H9 (cell line): ENCODE results near the gene HSD17B2. TPM values are rescaled to one million over a fixed set of nuclear protein-coding genes. Genes with fewer than 3 reads are reported as not detected.
"Not testable (repeated sequence)": the region's sequence is repeated elsewhere in the genome, so short reads cannot be mapped to it uniquely, and the experiment has no call there.

Source experiments
- DNase-seq: peaks from one replicate; pipeline ENCODE4 v3.0.0-alpha.2; 2017
- H2AFZ ChIP-seq: one replicate; pipeline ENCODE4 v1.6.1; 2013; ENCODE audit warnings: mild to moderate bottlenecking, low read length, control low read depth, moderate library complexity
- H2AK5ac ChIP-seq: 2 replicates; pipeline ENCODE4 v1.6.1; 2013; ENCODE audit warnings: low read length, control low read depth, mixed read lengths; ENCODE audit not compliant: insufficient read length
- H2BK120ac ChIP-seq: one replicate; pipeline ENCODE4 v1.6.1; 2013; ENCODE audit warnings: low read depth, mild to moderate bottlenecking, low read length, control low read depth, inconsistent platforms; ENCODE audit not compliant: poor library complexity, severe bottlenecking
- H2BK12ac ChIP-seq: 2 replicates; pipeline ENCODE4 v1.6.1; 2013; ENCODE audit warnings: low read length, control low read depth, mixed read lengths, low read depth; ENCODE audit not compliant: insufficient read length
- H2BK15ac ChIP-seq: 2 replicates; pipeline ENCODE4 v1.6.1; 2013; ENCODE audit warnings: low read depth, low read length, control low read depth
- H2BK20ac ChIP-seq: one replicate; pipeline ENCODE4 v1.6.1; 2013; ENCODE audit warnings: low read depth, mild to moderate bottlenecking, low read length, control low read depth, inconsistent platforms; ENCODE audit not compliant: poor library complexity, severe bottlenecking
- H2BK5ac ChIP-seq: 2 replicates; pipeline ENCODE4 v1.6.1; 2013; ENCODE audit warnings: low read length, control low read depth, mixed read lengths; ENCODE audit not compliant: insufficient read length
- H3K14ac ChIP-seq: 2 replicates; pipeline ENCODE4 v1.6.1; 2013; ENCODE audit warnings: low read length, control low read depth; ENCODE audit not compliant: insufficient read depth
- H3K18ac ChIP-seq: 2 replicates; pipeline ENCODE4 v1.6.1; 2013; ENCODE audit warnings: low read depth, mild to moderate bottlenecking, mixed read lengths, low read length, control low read depth; ENCODE audit not compliant: insufficient read length
- H3K23ac ChIP-seq: 2 replicates; pipeline ENCODE4 v1.6.1; 2013; ENCODE audit warnings: low read length, control low read depth, mixed read lengths, low read depth; ENCODE audit not compliant: insufficient read length
- H3K23me2 ChIP-seq: 2 replicates; pipeline ENCODE4 v1.6.1; 2013; ENCODE audit warnings: low read depth, mild to moderate bottlenecking, mixed read lengths, low read length, control low read depth; ENCODE audit not compliant: insufficient read length, poor library complexity, severe bottlenecking
- H3K27ac ChIP-seq: 2 replicates; pipeline ENCODE4 v1.5.1; 2013; ENCODE audit warnings: low read length, control low read depth, mixed read lengths, low read depth; ENCODE audit not compliant: insufficient read length
- H3K27me3 ChIP-seq: 2 replicates; pipeline ENCODE4 v1.6.1; 2013; ENCODE audit warnings: low read length, control low read depth, inconsistent platforms; ENCODE audit not compliant: insufficient read depth
- H3K4ac ChIP-seq: 2 replicates; pipeline ENCODE4 v1.6.1; 2013; ENCODE audit warnings: low read depth, mild to moderate bottlenecking, control low read depth, inconsistent platforms, low read length, moderate library complexity
- H3K4me1 ChIP-seq: 2 replicates; pipeline ENCODE4 v1.6.1; 2013; ENCODE audit warnings: low read length, control low read depth, inconsistent platforms; ENCODE audit not compliant: insufficient read depth
- H3K4me2 ChIP-seq: 2 replicates; pipeline ENCODE4 v1.6.1; 2013; ENCODE audit warnings: low read length, control low read depth, mixed read lengths; ENCODE audit not compliant: insufficient read length, insufficient read depth
- H3K56ac ChIP-seq: 2 replicates; pipeline ENCODE4 v1.6.1; 2013; ENCODE audit warnings: low read depth, mild to moderate bottlenecking, mixed read lengths, low read length, control low read depth; ENCODE audit not compliant: insufficient read length
- H3K79me1 ChIP-seq: 2 replicates; pipeline ENCODE4 v1.6.1; 2013; ENCODE audit warnings: low read depth, mild to moderate bottlenecking, moderate library complexity, low read length, control low read depth, inconsistent platforms; ENCODE audit not compliant: insufficient read depth, poor library complexity, severe bottlenecking
- H3K79me2 ChIP-seq: 2 replicates; pipeline ENCODE4 v1.6.1; 2013; ENCODE audit warnings: low read length, control low read depth, inconsistent platforms; ENCODE audit not compliant: insufficient read depth
- H3K9ac ChIP-seq: 2 replicates; pipeline ENCODE4 v1.6.1; 2013; ENCODE audit warnings: low read length, control low read depth, mixed read lengths; ENCODE audit not compliant: insufficient read length; ENCODE audit errors: extremely low read depth
- H3K9me3 ChIP-seq: one replicate; pipeline ENCODE4 v1.6.1; 2013; ENCODE audit warnings: low read depth, low read length, inconsistent platforms; ENCODE audit not compliant: control insufficient read depth
- H3T11ph ChIP-seq: one replicate; pipeline ENCODE4 v1.6.1; 2013; ENCODE audit warnings: mild to moderate bottlenecking, low read length, control low read depth, inconsistent platforms
- H4K20me1 ChIP-seq: one replicate; pipeline ENCODE4 v1.6.1; 2013; ENCODE audit not compliant: control insufficient read depth, insufficient read length, insufficient read depth
- H4K5ac ChIP-seq: 2 replicates; pipeline ENCODE4 v1.6.1; 2013; ENCODE audit warnings: low read depth, mild to moderate bottlenecking, mixed read lengths, low read length, control low read depth; ENCODE audit not compliant: insufficient read length
- H4K8ac ChIP-seq: replicated peaks from 2 replicates; pipeline ENCODE4 v1.6.1; 2013; ENCODE audit warnings: low read length, control low read depth, mixed read lengths, low read depth; ENCODE audit not compliant: insufficient read length
- H4K91ac ChIP-seq: 2 replicates; pipeline ENCODE4 v1.6.1; 2013; ENCODE audit warnings: low read depth, mild to moderate bottlenecking, moderate library complexity, mixed read lengths, low read length, control low read depth; ENCODE audit not compliant: insufficient read length
- H3K27ac Mint-ChIP-seq, 3 experiments: 2 replicates in 2 of 3; 3 replicates in 1 of 3; pipeline ENCODE4 v1.8.0; 2020 to 2021; ENCODE audit warnings: mixed read lengths in 3 of 3, mild to moderate bottlenecking in 1 of 3, moderate library complexity in 1 of 3
- H3K27me3 Mint-ChIP-seq: 2 replicates; pipeline ENCODE4 v1.8.0; 2021; ENCODE audit warnings: low read depth, mild to moderate bottlenecking, moderate library complexity, mixed read lengths
- H3K36me3 Mint-ChIP-seq, 3 experiments: 2 replicates in 2 of 3; 3 replicates in 1 of 3; pipeline ENCODE4 v1.8.0; 2020 to 2021; ENCODE audit warnings: low read depth in 3 of 3, mixed read lengths in 3 of 3; ENCODE audit not compliant: insufficient read depth in 1 of 3
- H3K4me1 Mint-ChIP-seq, 2 experiments: 2 replicates each; pipeline ENCODE4 v1.8.0; 2020; ENCODE audit warnings: mixed read lengths in 2 of 2
- H3K4me3 Mint-ChIP-seq, 2 experiments: 2 replicates in 1 of 2; 3 replicates in 1 of 2; pipeline ENCODE4 v1.8.0; 2020 to 2021; ENCODE audit warnings: mild to moderate bottlenecking in 2 of 2, mixed read lengths in 2 of 2, moderate library complexity in 1 of 2
- H3K9me3 Mint-ChIP-seq, 2 experiments: 2 replicates in 1 of 2; 3 replicates in 1 of 2; pipeline ENCODE4 v1.8.0; 2020; ENCODE audit warnings: mild to moderate bottlenecking in 2 of 2, mixed read lengths in 2 of 2, moderate library complexity in 1 of 2
- WGBS: extraction: QIAGEN DNeasy Blood & Tissue Kit; methylation state at CpG from one replicate; pipeline ENCODE4 v1.1.7; 2013; ENCODE audit warnings: missing lambda C conversion rate, low lambda C conversion rate, mixed read lengths; ENCODE audit not compliant: insufficient read length; ENCODE audit errors: extremely low coverage; 5-methylcytosine and 5-hydroxymethylcytosine counted together
- total RNA-seq: library from RNA; stranded (reverse); gene quantifications from 2 replicates; pipeline ENCODE4 v1.2.1, GENCODE V29; 2021
- TF ChIP-seq, protein P1 (sequence below): fragments of 200-600 bp; sonication (generic); conservative IDR thresholded peaks from 3 replicates; pipeline ENCODE4 v1.8.0; 2021; ENCODE audit warnings: antibody characterized with exemption, mild to moderate bottlenecking

Gene HSD17B2
- total RNA-seq, 1 experiment from 2014 or later = not detected

DNA sequence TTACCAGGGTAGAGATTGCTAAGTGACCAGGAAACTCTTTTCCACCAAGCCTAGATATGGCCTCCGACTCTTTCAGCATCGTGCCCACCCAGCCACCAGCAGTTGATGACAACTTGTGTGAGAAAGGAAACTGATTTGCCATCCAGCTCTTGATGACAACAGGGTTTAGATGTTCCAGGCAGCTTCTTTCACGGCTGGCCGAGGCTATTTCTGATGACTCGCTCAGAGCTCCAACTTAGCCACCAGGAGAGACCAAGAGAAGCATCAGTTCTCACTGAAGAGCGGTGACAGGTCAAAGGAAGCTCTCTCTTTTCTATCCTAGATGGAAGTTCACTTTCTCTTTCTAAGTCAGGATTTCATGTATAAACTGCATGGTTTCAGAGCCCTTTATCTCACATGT, 73.7 kb downstream of the HSD17B2 start:
- no CpG with 5 or more reads among the region's 6 CpGs for WGBS

DNA sequence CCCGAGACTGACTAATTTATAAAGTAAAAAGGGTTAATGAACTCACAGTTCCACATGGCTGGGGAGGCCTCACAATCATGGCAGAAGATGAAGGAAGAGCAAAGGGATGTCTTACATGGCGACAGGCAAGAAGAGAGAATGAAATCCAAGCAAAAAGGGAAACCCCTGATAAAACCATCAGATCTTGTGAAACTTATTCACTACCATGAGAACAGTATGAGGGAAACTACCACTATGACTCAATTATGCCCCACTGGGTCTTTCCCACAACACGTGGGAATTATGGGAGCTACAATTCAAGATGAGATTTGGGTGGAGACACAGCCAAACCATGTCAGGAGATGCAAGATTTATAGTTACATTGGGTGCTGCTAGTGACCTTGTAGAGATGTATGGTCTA, 74.2 kb downstream of the HSD17B2 start:
- H2BK20ac ChIP-seq, H3K23me2 ChIP-seq, H3K4me1 Mint-ChIP-seq, H3K36me3 Mint-ChIP-seq, H3K4me1 ChIP-seq, H2BK15ac ChIP-seq, H3K14ac ChIP-seq, H2BK12ac ChIP-seq, H3K9ac ChIP-seq, H3K9me3 Mint-ChIP-seq, H4K8ac ChIP-seq, H4K91ac ChIP-seq, DNase-seq, H2BK120ac ChIP-seq, H3K18ac ChIP-seq, H4K20me1 ChIP-seq, H3K56ac ChIP-seq, H3K9me3 ChIP-seq, H3K4me3 Mint-ChIP-seq, H2AFZ ChIP-seq, H3K27me3 ChIP-seq, H3K27ac ChIP-seq, H3K23ac ChIP-seq, H3K4me2 ChIP-seq, H3T11ph ChIP-seq, H3K4ac ChIP-seq, H3K79me1 ChIP-seq, H3K79me2 ChIP-seq, H4K5ac ChIP-seq, H2AK5ac ChIP-seq, H3K27ac Mint-ChIP-seq, H2BK5ac ChIP-seq, H3K27me3 Mint-ChIP-seq: not testable (repeated sequence)
- no CpG with 5 or more reads among the region's 3 CpGs for WGBS

More for the DNA sequence above, 73.7 kb downstream of the HSD17B2 start:
- H2BK120ac ChIP-seq = no peak overlapping the region
- H3K27me3 ChIP-seq = no peaks in the 10 kb centered on the region
- H3K23me2 ChIP-seq = no peaks in the 10 kb centered on the region
- no peak overlapping the region for H2BK5ac ChIP-seq
- H3K4me1 ChIP-seq = no peaks in the 10 kb centered on the region
- no peak overlapping the region for H3K18ac ChIP-seq
- no peak overlapping the region for H2AK5ac ChIP-seq
- H4K5ac ChIP-seq = no peak overlapping the region
- H3K27ac ChIP-seq = no peak overlapping the region
- H3K9ac ChIP-seq = no peak overlapping the region
- no peak overlapping the region for H2BK20ac ChIP-seq
- no peak overlapping the region for H2BK15ac ChIP-seq
- no peak overlapping the region for H3K4me2 ChIP-seq
- H3K79me1 ChIP-seq = no peaks in the 10 kb centered on the region
- no peaks in the 10 kb centered on the region for H3K79me2 ChIP-seq
- Mint-ChIP-seq H3K36me3 (no peaks in the 10 kb centered on the region), H3K4me3 (no peak overlapping the region), H3K9me3 (no peaks in the 10 kb centered on the region; a peak in 1 of 5 replicates), H3K27ac (no peak overlapping the region), H3K27me3 (peaks cover 2% of the 10 kb centered on the region; the same call in 1 of the 2 replicates), H3K4me1 (peaks cover 6 to 7% of the 10 kb centered on the region in 2 experiments; a peak in 3 of 4 replicates)
- no peak overlapping the region for H4K91ac ChIP-seq
- no peak for DNase-seq
- H4K8ac ChIP-seq = no peak overlapping the region
- H3K9me3 ChIP-seq = no peaks in the 10 kb centered on the region
- H2BK12ac ChIP-seq = no peak overlapping the region
- TF ChIP-seq, protein P1, sequence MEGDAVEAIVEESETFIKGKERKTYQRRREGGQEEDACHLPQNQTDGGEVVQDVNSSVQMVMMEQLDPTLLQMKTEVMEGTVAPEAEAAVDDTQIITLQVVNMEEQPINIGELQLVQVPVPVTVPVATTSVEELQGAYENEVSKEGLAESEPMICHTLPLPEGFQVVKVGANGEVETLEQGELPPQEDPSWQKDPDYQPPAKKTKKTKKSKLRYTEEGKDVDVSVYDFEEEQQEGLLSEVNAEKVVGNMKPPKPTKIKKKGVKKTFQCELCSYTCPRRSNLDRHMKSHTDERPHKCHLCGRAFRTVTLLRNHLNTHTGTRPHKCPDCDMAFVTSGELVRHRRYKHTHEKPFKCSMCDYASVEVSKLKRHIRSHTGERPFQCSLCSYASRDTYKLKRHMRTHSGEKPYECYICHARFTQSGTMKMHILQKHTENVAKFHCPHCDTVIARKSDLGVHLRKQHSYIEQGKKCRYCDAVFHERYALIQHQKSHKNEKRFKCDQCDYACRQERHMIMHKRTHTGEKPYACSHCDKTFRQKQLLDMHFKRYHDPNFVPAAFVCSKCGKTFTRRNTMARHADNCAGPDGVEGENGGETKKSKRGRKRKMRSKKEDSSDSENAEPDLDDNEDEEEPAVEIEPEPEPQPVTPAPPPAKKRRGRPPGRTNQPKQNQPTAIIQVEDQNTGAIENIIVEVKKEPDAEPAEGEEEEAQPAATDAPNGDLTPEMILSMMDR = no peak
- H3K56ac ChIP-seq = no peak overlapping the region
- H3K23ac ChIP-seq = no peak overlapping the region
- H3K14ac ChIP-seq = peak overlapping the region; percentile 55; the same call in 1 of the 2 replicates
- no peak overlapping the region for H3T11ph ChIP-seq
- H2AFZ ChIP-seq = no peak overlapping the region
- no peaks in the 10 kb centered on the region for H4K20me1 ChIP-seq
- H3K4ac ChIP-seq = no peak overlapping the region
